Measurements from ENCODE around the gene HTR2A. TPM values are rescaled to one million over a fixed set of nuclear protein-coding genes. Genes with fewer than 3 reads are reported as not detected.

The HTR2A gene
- total RNA-seq, 1 experiment from 2014 or later: not detected

- in situ Hi-C loops (cut with HindIII; ENCODE audit: low pct_unique_long_range_greater_than_20kb, low sequenced_read_pairs): no loop called here
- no peak for TF ChIP-seq REST (IDR thresholded peaks at IDR 0.05; ENCODE audit: insufficient read depth in 1 of 2, low read depth in 2 of 2, low read length in 1 of 2)
- no peak for TF ChIP-seq SIN3A (IDR thresholded peaks at IDR 0.05; ENCODE audit: borderline replicate concordance, insufficient read depth, low read depth, low read length)
- TF ChIP-seq CTCF (IDR thresholded peaks at IDR 0.05): no peak
- TF ChIP-seq TCF7L2 (IDR thresholded peaks at IDR 0.05; ENCODE audit: low read depth, low read length): no peak
- Histone ChIP-seq H3K27me3 (ENCODE audit: control insufficient read depth, insufficient read depth, low read length) (no peaks in the 10 kb centered on the region; the same call in 1 of the 2 replicates), H3K4me3 (ENCODE audit: low read depth in 2 of 2, low read length in 2 of 2) (no peak overlapping the region), H3K27ac (ENCODE audit: low read length) (no peak overlapping the region), H3K4me1 (ENCODE audit: control insufficient read depth, insufficient read depth, low read length) (no peaks in the 10 kb centered on the region), H3K36me3 (ENCODE audit: control insufficient read depth, insufficient read depth, low read length) (no peaks in the 10 kb centered on the region), H3K9me3 (ENCODE audit: control insufficient read depth, insufficient read depth, low read depth, low read length) (no peaks in the 10 kb centered on the region)
- CTCF ChIA-PET: no interaction called here
- DNase-seq (ENCODE audit: low read depth, low spot score) (no peak), ATAC-seq (no peak)
- no TSS peak for BruUV-seq (replicated peaks)
- POLR2A ChIA-PET: no interaction called here
- intact Hi-C loops (cut with micrococcal nuclease; ENCODE audit: unreplicated experiment): loop anchor here (5.0 kb wide), 1 partner anchor 942 kb away; no protein-coding TSS in a partner anchor
Observed at GRCh38 chr13:46830405-46831005, 66.3 kb downstream of the HTR2A start.

- Histone ChIP-seq H3K27me3 (ENCODE audit: control insufficient read depth, insufficient read depth, low read length) (no peaks in the 10 kb centered on the region; the same call in 1 of the 2 replicates), H3K4me1 (ENCODE audit: control insufficient read depth, insufficient read depth, low read length) (no peaks in the 10 kb centered on the region), H3K27ac (ENCODE audit: low read length) (no peak overlapping the region), H3K9me3 (ENCODE audit: control insufficient read depth, insufficient read depth, low read depth, low read length) (no peaks in the 10 kb centered on the region), H3K4me3 (ENCODE audit: low read depth in 2 of 2, low read length in 2 of 2) (no peak overlapping the region), H3K36me3 (ENCODE audit: control insufficient read depth, insufficient read depth, low read length) (no peaks in the 10 kb centered on the region)
- ATAC-seq (no peak), DNase-seq (ENCODE audit: low read depth, low spot score) (no peak)
- no TSS peak for BruUV-seq (replicated peaks)
- no peak for TF ChIP-seq POLR2AphosphoS5 (IDR thresholded peaks at IDR 0.05; ENCODE audit: low read depth, low read length)
- ChIA-PET CTCF (no interaction called here), POLR2A (no interaction called here)
- in situ Hi-C loops (cut with HindIII; ENCODE audit: low pct_unique_long_range_greater_than_20kb, low sequenced_read_pairs) (no loop called here), intact Hi-C loops (cut with micrococcal nuclease; ENCODE audit: unreplicated experiment) (no loop called here)
Observed at GRCh38 chr13:46822551-46822950, 74.3 kb downstream of the HTR2A start.

- DNase-seq (ENCODE audit: low read depth, low spot score) (no peak), ATAC-seq (no peak)
- CTCF ChIA-PET: no interaction called here
- intact Hi-C loops (cut with micrococcal nuclease; ENCODE audit: unreplicated experiment): no loop called here
- no peak overlapping the region for H3K4me3 ChIP-seq (ENCODE audit: low read depth in 2 of 2, low read length in 2 of 2)
- H3K9me3 ChIP-seq (ENCODE audit: control insufficient read depth, insufficient read depth, low read depth, low read length): no peaks in the 10 kb centered on the region
- in situ Hi-C loops (cut with HindIII; ENCODE audit: low pct_unique_long_range_greater_than_20kb, low sequenced_read_pairs): no loop called here
- H3K27me3 ChIP-seq (ENCODE audit: control insufficient read depth, insufficient read depth, low read length): no peaks in the 10 kb centered on the region; the same call in 1 of the 2 replicates
- H3K4me1 ChIP-seq (ENCODE audit: control insufficient read depth, insufficient read depth, low read length): no peaks in the 10 kb centered on the region
- no TSS peak for BruUV-seq (replicated peaks)
- POLR2A ChIA-PET: no interaction called here
- TF ChIP-seq TCF7L2 (IDR thresholded peaks at IDR 0.05; ENCODE audit: low read depth, low read length) (no peak), CTCF (IDR thresholded peaks at IDR 0.05) (no peak), POLR2AphosphoS5 (IDR thresholded peaks at IDR 0.05; ENCODE audit: low read depth, low read length) (no peak), SIN3A (IDR thresholded peaks at IDR 0.05; ENCODE audit: borderline replicate concordance, insufficient read depth, low read depth, low read length) (no peak), REST (IDR thresholded peaks at IDR 0.05; ENCODE audit: insufficient read depth in 1 of 2, low read depth in 2 of 2, low read length in 1 of 2) (no peak)
- H3K27ac ChIP-seq (ENCODE audit: low read length): no peak overlapping the region
- H3K36me3 ChIP-seq (ENCODE audit: control insufficient read depth, insufficient read depth, low read length): no peaks in the 10 kb centered on the region
Observed at GRCh38 chr13:46817838-46818476, 78.9 kb downstream of the HTR2A start.
